Immature natural killer cell (primary cell): ENCODE data around the gene CD1C. TPM values are rescaled to one million over a fixed set of nuclear protein-coding genes. Genes with fewer than 3 reads are reported as not detected.
A peak's percentile ranks its signal among the peaks of the same experiment; 100 is the strongest.
"Not testable (repeated sequence)": the region's sequence is repeated elsewhere in the genome, so short reads cannot be mapped to it uniquely, and the experiment has no call there.

ENCODE experiments used
- DNase-seq, 3 donors: peaks; one replicate each; pipeline ENCODE4 v3.0.0; 2022; ENCODE audit warnings: mixed read lengths in 1 of 3
- H3K27ac Mint-ChIP-seq, 6 donors: one replicate each; pipeline ENCODE4 v1.8.0; 2020; ENCODE audit warnings: mixed read lengths in 6 of 6, mild to moderate bottlenecking in 5 of 6, inconsistent platforms in 4 of 6, moderate library complexity in 3 of 6
- H3K27me3 Mint-ChIP-seq, 3 donors: one replicate each; pipeline ENCODE4 v1.8.0; 2020 to 2021; ENCODE audit warnings: low read depth in 3 of 3, mild to moderate bottlenecking in 3 of 3, mixed read lengths in 3 of 3, moderate library complexity in 3 of 3, inconsistent platforms in 1 of 3
- H3K36me3 Mint-ChIP-seq, 3 donors: one replicate each; pipeline ENCODE4 v1.8.0; 2020; ENCODE audit warnings: mixed read lengths in 3 of 3, inconsistent platforms in 2 of 3, mild to moderate bottlenecking in 2 of 3
- H3K4me1 Mint-ChIP-seq, 2 donors: one replicate each; pipeline ENCODE4 v1.8.0; 2020; ENCODE audit warnings: inconsistent platforms in 2 of 2, mild to moderate bottlenecking in 2 of 2, mixed read lengths in 2 of 2, moderate library complexity in 1 of 2
- H3K4me3 Mint-ChIP-seq, 5 donors: one replicate each; pipeline ENCODE4 v1.8.0; 2020; ENCODE audit warnings: mild to moderate bottlenecking in 5 of 5, mixed read lengths in 5 of 5, inconsistent platforms in 3 of 5, moderate library complexity in 3 of 5
- H3K9me3 Mint-ChIP-seq, 6 donors: one replicate each; pipeline ENCODE4 v1.8.0; 2020; ENCODE audit warnings: mild to moderate bottlenecking in 6 of 6, mixed read lengths in 6 of 6, inconsistent platforms in 4 of 6, moderate library complexity in 3 of 6
- polyA plus RNA-seq, 3 donors: library from polyadenylated mRNA; unstranded; fragments of 300-500 nt; fragmentation: Illumina TruSeq; gene quantifications; one replicate each; pipeline ENCODE4 v1.2.3, GENCODE V29; 2021

The CD1C gene
- polyA plus RNA-seq, 3 donors from 2014 or later, result 2.0 to 65.8 (median 29.7) TPM

GRCh38 chr1:158331106-158331425 lies 41.3 kb downstream of the CD1C start:
- H3K27me3 Mint-ChIP-seq, result peaks cover 0 to 3% (median 3%) of the 10 kb centered on the region in 3 donors
- DNase-seq, result no peak
- no peaks in the 10 kb centered on the region for H3K36me3 Mint-ChIP-seq
- H3K9me3 Mint-ChIP-seq, result peaks cover 0 to 2% (median 0%) of the 10 kb centered on the region in 6 donors
- H3K4me3 Mint-ChIP-seq, result no peak overlapping the region
- H3K4me1 Mint-ChIP-seq, result peaks cover 7 to 17% of the 10 kb centered on the region in 2 donors
- H3K27ac Mint-ChIP-seq, result no peak overlapping the region

DNA sequence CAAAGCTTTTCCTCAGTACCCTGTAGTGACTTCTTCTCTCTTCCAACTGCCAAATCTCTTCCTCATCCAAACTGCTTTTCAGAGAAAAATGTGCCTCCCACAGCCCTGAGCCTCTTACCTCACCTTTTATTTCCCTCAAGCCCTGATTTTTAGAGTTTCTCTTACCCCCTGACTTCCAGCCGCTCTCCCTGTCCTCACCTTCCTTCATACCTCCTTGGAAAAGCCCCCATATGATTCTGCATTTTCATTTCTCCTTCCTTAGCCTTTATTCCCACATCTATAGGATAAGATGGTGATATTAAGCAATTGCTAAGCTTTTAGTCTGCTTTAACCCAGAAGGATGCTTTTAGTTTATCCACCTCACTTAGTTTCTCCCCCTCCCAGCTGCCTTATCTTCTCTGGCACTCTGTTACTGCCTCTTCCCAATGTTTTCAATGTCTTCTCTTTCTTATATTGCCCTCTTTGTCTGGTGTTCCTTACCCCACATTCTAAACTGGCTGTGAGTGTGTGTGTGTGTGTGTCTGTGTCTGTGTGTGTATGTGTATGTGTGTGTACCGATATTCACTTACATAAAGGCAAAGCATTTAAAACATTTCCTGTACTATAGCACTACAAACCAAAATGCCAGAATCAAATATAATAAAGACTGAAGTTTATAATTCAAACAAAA lies 41.9 kb downstream of the CD1C start, which contains the start of gene CD1B:
CD1B (minus strand) TSS at position 51 of the 670 bp plus-strand sequence. CDS start 108 bp downstream, outside the sequence.
- no peak within 1 kb of the TSS for H3K27ac Mint-ChIP-seq
- H3K4me1 Mint-ChIP-seq, result peaks cover 7 to 17% of the 10 kb centered on the region in 2 donors
- H3K4me3 Mint-ChIP-seq, result no peak within 1 kb of the TSS
- no peak for DNase-seq
- peaks cover 0 to 2% (median 0%) of the 10 kb centered on the region in 6 donors for H3K9me3 Mint-ChIP-seq
- no peaks in the 10 kb centered on the region for H3K36me3 Mint-ChIP-seq
- H3K27me3 Mint-ChIP-seq, result peaks cover 0 to 3% (median 3%) of the 10 kb centered on the region in 3 donors

- no peak for DNase-seq
- H3K27me3 Mint-ChIP-seq, result peaks cover 3 to 6% (median 6%) of the 10 kb centered on the region in 3 donors
- H3K27ac Mint-ChIP-seq, result no peak overlapping the region
Observed at GRCh38 chr1:158333405-158334155, 43.9 kb downstream of the CD1C start.

GRCh38 chr1:158334526-158335212 lies 44.9 kb downstream of the CD1C start:
- Mint-ChIP-seq H3K36me3 (no peaks in the 10 kb centered on the region), H3K4me3 (no peak overlapping the region), H3K27me3 (peaks cover 2 to 14% (median 2%) of the 10 kb centered on the region in 3 donors), H3K9me3 (peaks cover 0 to 2% (median 0%) of the 10 kb centered on the region in 6 donors), H3K4me1 (peaks cover 7 to 17% of the 10 kb centered on the region in 2 donors), H3K27ac (no peak overlapping the region)
- no peak for DNase-seq

More at GRCh38 chr1:158333405-158334155, 43.9 kb downstream of the CD1C start:
- Mint-ChIP-seq H3K4me3 (peak overlapping the region in 1 of 5 donors; percentile 43), H3K36me3 (no peaks in the 10 kb centered on the region), H3K4me1 (peaks cover 7 to 17% of the 10 kb centered on the region in 2 donors), H3K9me3 (peaks cover 0 to 2% (median 0%) of the 10 kb centered on the region in 6 donors)

DNA sequence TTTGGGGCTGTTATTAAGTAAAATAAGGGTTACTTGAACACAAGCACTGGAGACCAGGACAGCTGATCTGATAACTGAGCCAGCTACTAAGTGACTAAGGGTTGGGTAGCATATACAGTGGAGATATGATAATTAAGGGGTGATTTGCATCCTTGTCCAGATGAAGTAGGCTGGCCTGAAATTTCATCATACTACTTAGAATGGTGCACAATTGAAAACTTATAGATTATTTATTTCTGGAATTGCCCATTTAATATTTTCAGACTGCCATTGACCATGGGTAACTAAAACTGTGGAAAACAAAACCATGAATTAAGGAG lies 45.5 kb downstream of the CD1C start:
- Mint-ChIP-seq H3K36me3 (no peaks in the 10 kb centered on the region), H3K27me3 (peaks cover 2 to 16% (median 2%) of the 10 kb centered on the region in 3 donors), H3K4me1 (peaks cover 7 to 17% of the 10 kb centered on the region in 2 donors), H3K4me3 (no peak overlapping the region), H3K27ac (no peak overlapping the region), H3K9me3 (peaks cover 0 to 2% (median under 1%) of the 10 kb centered on the region in 6 donors)
- DNase-seq, result no peak

DNA sequence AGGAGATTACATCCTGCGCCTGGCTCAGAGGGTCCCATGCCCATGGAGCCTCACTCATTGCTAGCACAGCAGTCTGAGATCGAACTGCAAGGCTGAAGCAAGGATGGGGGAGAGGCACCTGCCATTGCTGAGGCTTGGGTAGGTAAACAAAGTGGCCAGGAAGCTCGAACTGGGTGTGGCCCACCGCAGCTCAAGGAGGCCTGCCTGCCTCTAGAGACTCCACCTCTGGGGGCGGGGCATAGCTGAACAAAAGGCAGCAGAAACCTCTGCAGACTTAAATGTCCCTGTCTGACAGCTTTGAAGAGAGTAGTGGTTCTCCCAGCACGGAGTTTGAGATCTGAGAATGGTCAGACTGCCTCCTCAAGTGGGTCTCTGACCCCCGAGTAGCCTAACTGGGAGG lies 46.7 kb downstream of the CD1C start:
- not testable (repeated sequence) for H3K27ac Mint-ChIP-seq, H3K36me3 Mint-ChIP-seq, H3K9me3 Mint-ChIP-seq, H3K4me3 Mint-ChIP-seq, DNase-seq
- Mint-ChIP-seq H3K4me1 (peaks cover 7 to 17% of the 10 kb centered on the region in 2 donors), H3K27me3 (peaks cover 2 to 17% (median 2%) of the 10 kb centered on the region in 3 donors)

Other genes with a start within 250 kb of the CD1C start
- 1 to 10 TPM in 2 of 3 donors, not detected in 1; 2.9 to 8.7 TPM for gene CD1D, start 109.0 kb upstream of the CD1C start, polyA plus RNA-seq
- under 1 TPM in 1 of 3 donors, not detected in 2; 0.15 TPM for gene CD1A, start 35.5 kb upstream of the CD1C start, polyA plus RNA-seq
- gene CD1B, start 41.6 kb downstream of the CD1C start, polyA plus RNA-seq, result under 1 TPM in 1 of 3 donors, not detected in 2; 0.62 TPM
- 1 to 10 TPM in 2 of 3 donors, not detected in 1; 3.1 to 3.3 TPM for gene CD1E, start 64.0 kb downstream of the CD1C start, polyA plus RNA-seq
- gene OR10T2, start 109.5 kb downstream of the CD1C start, polyA plus RNA-seq, result not detected
- not detected for gene OR10K2, start 136.3 kb downstream of the CD1C start, polyA plus RNA-seq
- not detected for gene OR10K1, start 171.9 kb downstream of the CD1C start, polyA plus RNA-seq
- not detected for gene OR10R2, start 182.3 kb downstream of the CD1C start, polyA plus RNA-seq